GM18498 (cell line): ENCODE results near the gene ETV6.

ENCODE experiments used
- ATAC-seq: cut with Tn5 transposase; IDR thresholded peaks from one replicate; pipeline ENCODE4 v1.9.1; 2021; ENCODE audit warnings: mild to moderate bottlenecking, moderate library complexity; ENCODE audit not compliant: unreplicated experiment

The ETV6 gene

DNA sequence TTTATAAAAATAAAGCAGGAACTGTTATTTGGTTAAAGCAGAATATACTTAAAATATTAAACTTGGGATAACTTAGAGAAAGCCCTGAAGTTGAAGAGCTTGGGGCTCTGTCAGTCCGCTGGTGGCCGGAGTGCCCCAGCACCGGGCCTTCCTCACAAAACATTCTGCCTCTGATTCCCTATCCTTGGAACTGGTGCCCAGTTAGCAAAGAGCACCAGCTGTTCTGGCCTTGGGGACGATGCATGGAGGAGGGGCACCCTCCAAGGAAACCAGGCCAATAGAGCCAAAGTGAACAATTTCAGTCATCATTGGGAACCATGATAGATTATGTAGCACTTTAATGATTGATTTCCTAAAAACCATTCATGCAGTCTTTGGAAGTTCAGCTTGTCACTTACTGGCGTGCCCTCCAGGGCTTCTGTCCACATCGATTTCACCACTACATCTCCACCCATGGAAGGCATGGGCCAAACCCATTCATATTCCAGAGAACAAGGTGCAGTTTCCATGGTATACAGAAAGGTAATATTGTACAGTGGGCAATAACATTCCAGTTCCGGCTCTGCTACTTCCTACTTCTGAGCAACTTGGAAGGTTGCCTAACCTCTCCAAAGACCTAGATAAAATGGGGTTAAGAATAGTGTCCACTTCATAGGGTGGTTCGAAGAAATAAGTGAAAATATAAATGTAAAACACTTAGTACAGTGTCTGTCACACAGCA is 145.9 kb downstream of the ETV6 start:
- no peak for ATAC-seq

DNA sequence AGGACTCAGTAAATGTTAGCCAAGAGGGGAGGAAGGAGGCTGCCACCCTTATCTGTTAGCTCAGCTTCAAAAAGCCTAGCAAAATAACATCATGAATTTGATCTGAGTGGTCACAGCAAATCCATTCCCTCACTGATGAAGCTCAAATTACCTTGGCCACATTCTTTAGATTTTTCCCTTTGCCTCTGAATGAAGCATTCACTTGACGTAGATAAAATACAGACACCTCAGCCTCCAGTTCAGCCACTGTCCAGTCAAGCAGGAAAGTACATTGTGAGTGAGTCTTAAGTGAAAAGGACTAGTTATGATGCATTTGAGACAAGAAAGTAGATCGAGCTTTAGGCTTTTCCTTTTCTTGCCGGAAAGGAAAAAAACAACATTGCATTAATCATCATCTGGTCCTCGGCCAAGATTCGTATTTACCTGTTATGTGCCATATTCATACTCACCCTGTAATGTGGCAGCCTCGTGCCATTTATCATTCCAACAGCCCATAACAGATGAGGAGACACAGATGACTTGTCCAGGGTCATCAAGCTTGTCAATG is 146.5 kb downstream of the ETV6 start:
- no peak for ATAC-seq

DNA sequence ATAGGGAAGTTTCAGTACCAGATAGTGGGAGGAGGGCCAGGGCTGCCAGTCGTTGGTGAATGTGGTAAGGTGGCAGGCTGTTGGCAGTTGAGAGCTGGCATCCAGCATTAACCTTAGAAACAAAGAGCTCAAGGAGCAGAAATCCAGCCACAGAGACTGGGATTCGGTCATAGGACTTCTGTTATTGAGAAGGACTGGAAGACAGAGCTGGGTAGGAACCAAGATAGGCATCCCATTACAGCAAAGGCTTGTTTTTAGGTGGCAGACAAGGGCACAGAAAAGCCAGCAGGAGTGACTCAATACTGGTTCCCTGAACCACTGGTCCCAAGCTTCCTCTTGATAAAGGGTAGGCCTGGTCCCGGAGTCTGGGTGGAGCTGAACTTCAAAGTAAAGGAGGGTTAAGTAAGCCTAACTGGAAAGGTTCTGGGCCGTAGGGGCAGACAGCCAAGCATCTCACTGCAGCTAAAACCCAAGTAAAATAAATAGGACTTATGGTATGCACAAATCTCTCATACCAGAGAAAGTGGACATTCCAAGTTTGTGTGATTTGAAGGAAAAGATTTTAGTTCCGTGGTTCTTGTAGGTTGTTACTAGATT is 147.9 kb downstream of the ETV6 start:
- no peak for ATAC-seq

- ATAC-seq = no peak
Observed at GRCh38 chr12:11798006-11798708, 148.7 kb downstream of the ETV6 start.

DNA sequence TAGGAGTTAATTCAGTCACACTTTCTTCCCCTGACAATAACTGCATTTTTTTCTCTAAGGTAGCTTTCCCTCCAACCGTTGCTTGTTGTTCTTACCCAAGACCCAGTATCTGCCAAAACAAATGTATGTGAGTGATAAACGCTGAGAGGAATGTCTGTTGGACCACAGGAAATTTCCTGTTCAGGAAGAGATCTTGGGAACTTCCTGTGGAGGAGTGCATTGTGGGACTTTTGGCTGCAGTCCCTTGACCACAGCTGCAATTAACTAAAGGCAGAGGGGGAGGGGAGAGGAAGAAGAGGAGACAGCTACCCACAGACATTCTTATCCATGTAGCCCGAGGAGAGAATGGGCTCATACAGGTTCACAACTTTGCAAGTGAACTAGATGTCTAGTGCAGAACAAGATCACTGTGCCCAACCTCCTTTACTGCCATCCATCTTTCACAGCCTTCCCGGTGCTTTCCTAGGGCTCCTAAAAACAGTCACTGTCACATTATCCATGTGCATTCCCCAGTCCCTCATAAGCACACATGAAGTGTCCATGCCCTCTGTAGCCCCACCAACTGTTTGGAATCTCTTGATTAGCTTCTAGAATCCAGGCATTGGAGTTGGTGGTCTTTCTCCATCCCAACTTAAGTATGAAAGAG is 149.5 kb downstream of the ETV6 start:
- ATAC-seq = no peak

- no peak for ATAC-seq
Observed at GRCh38 chr12:11799502-11799873, 150.0 kb downstream of the ETV6 start.

DNA sequence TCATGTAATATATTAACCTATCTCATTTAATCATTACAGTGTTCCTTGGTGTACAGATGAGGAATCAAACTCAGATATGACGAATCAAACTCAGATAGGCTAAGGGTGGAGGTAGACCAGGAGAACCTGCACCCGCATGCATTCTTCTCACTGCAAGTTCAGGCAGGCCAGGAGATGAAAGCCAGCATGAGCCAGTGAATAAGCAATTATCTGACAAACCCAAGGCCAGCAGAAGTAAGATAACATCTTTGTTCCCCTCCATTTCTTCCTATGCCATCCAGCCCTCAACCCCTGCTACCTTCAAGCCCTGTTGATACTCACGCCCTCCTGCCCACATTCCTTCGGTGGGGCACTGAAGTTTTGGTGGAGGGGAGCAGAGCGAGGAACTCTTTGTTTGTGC is 152.2 kb downstream of the ETV6 start:
- ATAC-seq = no peak

- no peak for ATAC-seq
Observed at GRCh38 chr12:11804130-11804529, 154.7 kb downstream of the ETV6 start.

DNA sequence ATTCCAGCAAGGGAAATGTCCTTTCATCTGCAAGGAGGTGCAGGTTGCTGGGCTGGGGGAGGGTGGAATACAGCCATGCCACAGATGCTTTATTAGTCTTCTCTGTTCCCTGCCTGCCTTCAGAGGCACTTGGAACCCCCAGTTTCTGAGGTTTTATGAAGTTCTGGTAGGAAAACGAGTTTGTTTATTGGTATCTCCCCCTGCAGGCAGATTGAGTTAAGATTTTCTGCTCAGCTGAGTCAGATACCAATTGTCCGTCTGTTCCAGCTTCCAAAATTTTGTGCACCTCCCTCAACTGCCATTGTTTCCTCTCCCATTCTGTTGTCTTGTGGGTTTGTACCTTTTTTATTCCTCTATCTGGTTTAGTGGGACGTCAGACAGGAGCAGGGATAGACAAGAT is 155.6 kb downstream of the ETV6 start:
- no peak for ATAC-seq

DNA sequence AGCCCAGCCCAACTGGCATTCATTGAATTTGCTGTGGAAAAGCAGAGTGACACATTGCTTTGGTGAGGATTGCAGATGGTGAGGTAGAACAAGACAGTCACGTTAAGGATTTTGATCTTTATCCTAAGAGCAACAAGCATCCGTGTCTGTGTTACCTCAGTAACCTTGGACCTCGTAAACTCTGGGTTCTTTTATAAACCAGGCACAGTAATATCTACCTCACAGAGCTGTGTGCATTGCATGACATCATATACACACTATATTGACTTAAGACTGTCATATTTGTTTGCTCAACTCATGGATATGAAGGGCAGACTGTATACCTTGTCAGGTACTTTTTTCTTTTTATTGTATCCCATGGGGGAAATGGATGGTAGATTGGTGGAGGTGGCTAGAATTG is 156.2 kb downstream of the ETV6 start:
- no peak for ATAC-seq

DNA sequence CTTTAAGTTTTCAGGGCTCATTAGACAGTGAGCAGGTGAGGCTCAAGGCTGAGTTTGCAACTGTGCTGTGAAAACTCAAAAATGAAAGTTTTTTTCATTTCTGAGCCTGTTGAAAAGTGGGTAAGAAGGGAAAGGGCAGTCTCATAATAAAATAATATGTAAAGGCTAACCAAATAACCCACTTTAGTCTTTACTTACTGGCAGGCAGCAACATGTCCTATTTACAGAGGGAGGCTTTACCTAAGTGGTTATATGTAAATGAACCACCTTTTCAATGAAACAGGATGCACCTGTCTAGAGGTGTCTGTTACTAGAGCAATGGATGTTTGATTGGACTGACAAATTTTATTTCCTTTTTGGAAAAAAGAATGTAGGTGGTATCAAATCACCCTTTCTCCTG is 158.0 kb downstream of the ETV6 start:
- ATAC-seq = no peak

DNA sequence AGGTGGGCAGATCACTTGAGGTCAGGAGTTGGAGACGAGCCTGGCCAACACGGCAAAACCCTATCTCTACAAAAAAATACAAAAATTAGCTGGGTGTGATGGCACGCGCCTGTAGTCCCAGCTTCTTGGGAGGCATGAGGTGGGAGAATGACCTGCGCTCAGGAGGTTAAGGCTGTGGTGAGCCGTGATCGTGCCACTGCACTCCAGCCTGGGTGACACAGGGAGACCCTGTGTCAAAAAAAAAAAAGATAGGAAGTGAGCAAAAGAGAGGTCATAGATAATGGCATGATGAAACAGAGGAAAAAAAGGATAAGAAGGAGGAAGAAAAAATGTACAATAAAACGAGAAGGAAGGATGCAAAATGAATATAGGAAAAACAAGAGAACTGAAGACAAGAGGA is 159.5 kb downstream of the ETV6 start:
- no peak for ATAC-seq

DNA sequence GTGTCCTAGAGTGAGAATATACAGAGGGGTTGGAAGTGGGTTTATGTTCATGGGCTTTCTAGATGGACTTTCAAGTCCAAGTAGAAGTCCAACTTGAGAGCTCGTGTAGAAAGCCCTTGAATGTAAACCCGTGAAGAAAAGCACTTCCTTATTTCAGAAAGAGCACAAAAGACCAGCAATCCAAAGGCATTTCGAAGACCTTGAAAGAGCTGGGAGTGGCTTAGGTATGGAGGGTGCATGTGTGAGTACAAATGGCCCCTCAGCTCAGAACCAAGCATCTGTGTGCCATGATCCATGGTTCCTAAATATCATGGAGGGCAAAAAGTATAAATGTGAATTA is 160.7 kb downstream of the ETV6 start:
- ATAC-seq = no peak

- ATAC-seq = no peak
Observed at GRCh38 chr12:11811008-11811407, 161.5 kb downstream of the ETV6 start.

DNA sequence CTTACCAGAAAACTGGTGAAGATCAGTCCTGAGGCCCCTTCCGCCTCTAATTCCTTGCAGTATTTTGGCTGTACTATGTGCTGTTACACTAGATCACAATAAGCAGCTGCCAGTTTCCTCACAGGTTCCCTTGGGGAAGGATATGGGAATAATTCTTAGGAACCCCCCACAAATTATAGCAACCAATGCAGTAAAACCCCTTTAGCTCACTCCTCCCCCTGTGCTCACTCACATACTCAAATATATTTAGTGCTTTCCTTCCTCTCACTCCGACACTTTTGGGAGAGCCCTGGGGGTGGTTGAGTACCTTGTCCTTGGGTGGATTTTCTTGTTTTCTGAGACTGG is 162.7 kb downstream of the ETV6 start:
- ATAC-seq = no peak

DNA sequence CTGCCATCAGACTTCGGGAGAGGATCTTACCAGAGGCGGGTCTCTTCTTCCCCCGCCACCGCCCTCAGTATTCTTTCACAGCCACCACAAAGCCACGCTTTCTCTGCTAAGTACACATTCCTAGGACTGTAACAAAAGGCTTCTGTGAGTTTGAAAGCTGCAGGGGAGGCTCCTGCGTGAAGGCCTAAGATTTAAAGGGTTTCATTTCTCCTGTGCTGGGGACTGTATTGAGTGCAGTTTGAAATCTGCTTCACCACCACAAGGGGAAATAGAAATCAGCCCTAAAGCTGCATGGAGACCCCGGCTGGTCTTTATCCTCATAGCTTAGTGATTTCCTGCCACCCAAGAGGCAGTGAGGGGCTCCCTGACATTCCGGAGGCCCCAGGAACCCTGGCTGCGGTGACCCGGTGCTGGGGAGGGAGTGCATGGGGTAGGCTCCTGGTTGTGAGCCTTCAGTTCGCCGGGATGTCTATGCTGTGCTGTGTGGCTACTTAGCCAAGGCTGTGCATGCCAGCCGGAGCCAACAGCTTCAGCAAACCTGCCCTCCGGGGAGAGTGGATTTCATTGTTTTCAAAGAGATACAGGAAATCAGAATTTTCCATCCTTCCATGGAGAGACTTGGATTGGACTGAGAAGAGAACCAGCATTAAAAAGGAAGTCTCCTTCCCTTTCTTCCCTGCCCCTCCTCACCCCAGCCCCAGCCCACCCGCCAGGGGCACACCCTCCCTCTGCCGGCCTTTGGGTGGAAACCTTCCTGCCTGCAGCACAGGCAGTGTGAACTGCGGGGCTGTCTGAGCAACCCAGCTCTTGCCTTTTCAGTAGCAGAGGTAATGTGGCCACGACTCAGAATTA is 163.3 kb downstream of the ETV6 start:
- ATAC-seq = peak; percentile 74

DNA sequence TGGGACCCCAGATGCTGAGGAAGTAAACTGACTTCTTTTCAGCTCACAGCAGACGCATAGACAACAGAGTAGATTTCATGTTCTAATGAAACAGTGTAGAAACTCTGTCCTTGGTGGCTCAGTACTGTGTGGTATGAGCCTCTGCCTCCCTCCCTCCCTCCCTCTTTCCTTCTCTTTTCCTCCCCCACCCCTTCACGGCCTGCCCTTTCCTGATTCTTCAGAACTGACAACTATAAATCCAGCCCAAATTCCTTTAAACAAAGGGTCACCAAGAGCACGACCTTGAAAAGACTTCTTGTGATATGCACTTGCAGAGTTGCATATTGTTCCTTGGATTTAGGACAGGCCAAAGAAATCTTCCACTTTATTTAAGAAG is 164.0 kb downstream of the ETV6 start:
- peak; percentile 7 for ATAC-seq

DNA sequence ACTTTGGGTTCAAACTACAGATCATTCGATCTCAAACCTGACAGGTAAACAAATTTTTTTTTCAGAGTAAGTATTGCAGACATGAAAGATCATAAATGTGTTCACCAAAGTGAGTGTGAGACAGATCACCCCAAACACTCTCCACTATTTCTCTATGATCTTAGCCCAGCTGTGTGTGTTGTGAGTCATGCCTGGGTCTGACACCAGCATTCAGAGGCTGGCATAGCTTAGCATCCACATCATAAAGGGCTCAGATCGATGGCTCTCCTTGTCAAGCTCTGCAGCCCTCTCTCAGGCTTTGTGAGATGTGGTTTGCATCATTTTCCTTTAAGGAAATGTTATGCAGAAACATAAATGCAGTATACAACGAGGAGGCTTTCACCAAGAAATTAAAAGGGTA is 164.9 kb downstream of the ETV6 start:
- no peak for ATAC-seq

DNA sequence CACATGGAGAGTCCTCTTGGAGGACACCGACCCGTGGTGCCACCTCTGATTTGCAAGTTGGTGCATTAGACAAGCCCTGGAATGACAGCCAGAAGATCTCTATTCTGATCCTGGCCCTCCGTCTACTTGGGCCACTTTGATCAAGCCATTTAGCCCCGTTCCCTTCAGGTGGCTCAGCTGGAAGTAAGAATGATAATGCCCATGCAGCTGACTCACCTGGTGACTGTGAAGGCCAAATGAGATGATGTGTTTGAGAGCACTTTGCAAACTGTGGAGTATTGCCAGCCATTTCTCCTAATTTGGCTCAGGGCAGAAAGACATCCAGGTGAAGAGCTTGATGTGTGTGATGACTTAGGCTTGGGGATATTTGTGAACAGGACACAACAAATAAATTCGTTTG is 165.9 kb downstream of the ETV6 start:
- no peak for ATAC-seq

GRCh38 chr12:11819643-11820042 is 170.2 kb downstream of the ETV6 start:
- ATAC-seq = no peak

GRCh38 chr12:11820476-11820875 is 171.0 kb downstream of the ETV6 start:
- no peak for ATAC-seq
